ENCODE data around the gene GLT1D1.

DNA sequence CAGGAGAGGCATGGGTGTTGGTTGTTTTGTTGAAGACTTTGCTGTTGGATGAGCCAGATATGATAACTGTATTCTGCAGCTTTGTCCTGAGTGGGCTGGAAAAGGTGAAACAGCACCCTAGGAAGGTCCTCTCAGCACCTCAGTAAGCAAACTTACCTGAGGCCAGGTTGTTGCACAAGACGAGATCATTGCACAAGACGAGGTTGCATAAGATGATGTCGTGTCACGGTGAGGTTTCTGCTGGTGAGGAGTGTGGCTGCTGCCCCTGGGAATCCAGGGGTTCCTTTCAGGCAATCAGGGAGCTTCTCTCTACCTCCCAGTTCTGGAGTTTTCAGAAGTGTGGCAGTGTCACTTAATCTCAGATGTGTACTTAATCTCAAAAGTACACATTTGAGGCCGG, 85.6 kb downstream of the GLT1D1 start:
- TF ChIP-seq, protein P1, sequence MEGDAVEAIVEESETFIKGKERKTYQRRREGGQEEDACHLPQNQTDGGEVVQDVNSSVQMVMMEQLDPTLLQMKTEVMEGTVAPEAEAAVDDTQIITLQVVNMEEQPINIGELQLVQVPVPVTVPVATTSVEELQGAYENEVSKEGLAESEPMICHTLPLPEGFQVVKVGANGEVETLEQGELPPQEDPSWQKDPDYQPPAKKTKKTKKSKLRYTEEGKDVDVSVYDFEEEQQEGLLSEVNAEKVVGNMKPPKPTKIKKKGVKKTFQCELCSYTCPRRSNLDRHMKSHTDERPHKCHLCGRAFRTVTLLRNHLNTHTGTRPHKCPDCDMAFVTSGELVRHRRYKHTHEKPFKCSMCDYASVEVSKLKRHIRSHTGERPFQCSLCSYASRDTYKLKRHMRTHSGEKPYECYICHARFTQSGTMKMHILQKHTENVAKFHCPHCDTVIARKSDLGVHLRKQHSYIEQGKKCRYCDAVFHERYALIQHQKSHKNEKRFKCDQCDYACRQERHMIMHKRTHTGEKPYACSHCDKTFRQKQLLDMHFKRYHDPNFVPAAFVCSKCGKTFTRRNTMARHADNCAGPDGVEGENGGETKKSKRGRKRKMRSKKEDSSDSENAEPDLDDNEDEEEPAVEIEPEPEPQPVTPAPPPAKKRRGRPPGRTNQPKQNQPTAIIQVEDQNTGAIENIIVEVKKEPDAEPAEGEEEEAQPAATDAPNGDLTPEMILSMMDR (IDR thresholded peaks at IDR 0.05 in 8 of 11, conservative IDR thresholded peaks at IDR 0.05 in 3 of 11), result no peak
- TF ChIP-seq POLR2A (IDR thresholded peaks at IDR 0.05) (no peak), POLR2AphosphoS5 (IDR thresholded peaks at IDR 0.05) (peak in 1 of 3 donors; percentile 61)

All from spleen (tissue), 7 donors.